Neuronal stem cell (in vitro differentiated cells): Measurements from ENCODE around the gene ZG16.

Experiments used
- DNase-seq: peaks from one replicate; pipeline ENCODE4 v3.0.0-alpha.2; 2013; ENCODE audit warnings: low spot score
- H2AFZ ChIP-seq: one replicate; pipeline ENCODE4 v1.6.1; 2013; ENCODE audit warnings: mild to moderate bottlenecking, low read length, inconsistent platforms
- H2AK5ac ChIP-seq: 2 replicates; pipeline ENCODE4 v1.6.1; 2013; ENCODE audit warnings: low read depth, mild to moderate bottlenecking, inconsistent platforms, low read length, moderate library complexity, mixed read lengths
- H2BK120ac ChIP-seq: 2 replicates; pipeline ENCODE4 v1.6.1; 2013; ENCODE audit warnings: low read depth, mild to moderate bottlenecking, inconsistent platforms, low read length, moderate library complexity, mixed read lengths
- H2BK12ac ChIP-seq: one replicate; pipeline ENCODE4 v1.6.1; 2013; ENCODE audit warnings: low read length, inconsistent platforms
- H2BK15ac ChIP-seq: 2 replicates; pipeline ENCODE4 v1.6.1; 2013; ENCODE audit warnings: mild to moderate bottlenecking, low read length, inconsistent platforms, mixed read lengths
- H2BK5ac ChIP-seq: one replicate; pipeline ENCODE4 v1.6.1; 2013; ENCODE audit warnings: inconsistent platforms, mild to moderate bottlenecking, low read length, moderate library complexity
- H3K14ac ChIP-seq: one replicate; pipeline ENCODE4 v1.6.1; 2013; ENCODE audit warnings: low read length, inconsistent platforms
- H3K18ac ChIP-seq: 2 replicates; pipeline ENCODE4 v1.6.1; 2013; ENCODE audit warnings: low read length, inconsistent platforms
- H3K23ac ChIP-seq: 2 replicates; pipeline ENCODE4 v1.6.1; 2013; ENCODE audit warnings: low read depth, mild to moderate bottlenecking, mixed read lengths, low read length, inconsistent platforms; ENCODE audit not compliant: poor library complexity
- H3K27ac ChIP-seq: replicated peaks from 3 replicates; pipeline ENCODE4 v1.5.1; 2013; ENCODE audit warnings: low read length, inconsistent platforms
- H3K27me3 ChIP-seq, 3 experiments: 2 replicates each; pipeline ENCODE4 v1.6.1; 2013; ENCODE audit warnings: low read length in 3 of 3, mild to moderate bottlenecking in 2 of 3, inconsistent platforms in 1 of 3, low read depth in 1 of 3, mixed read lengths in 1 of 3, moderate library complexity in 1 of 3; ENCODE audit not compliant: control insufficient read depth in 3 of 3, insufficient read depth in 3 of 3
- H3K36me3 ChIP-seq, 2 donors: replicated peaks in 1 of 2; 2 replicates each; pipeline ENCODE4 v1.6.1; 2013; ENCODE audit warnings: low read length in 2 of 2; ENCODE audit not compliant: control insufficient read depth in 2 of 2, insufficient read depth in 2 of 2
- H3K4ac ChIP-seq: 2 replicates; pipeline ENCODE4 v1.6.1; 2013; ENCODE audit warnings: inconsistent platforms, mild to moderate bottlenecking, low read length, moderate library complexity
- H3K4me1 ChIP-seq, 2 donors: 1 replicate in 1 of 2; 2 replicates in 1 of 2; pipeline ENCODE4 v1.6.1; 2013; ENCODE audit warnings: low read length in 2 of 2, low read depth in 1 of 2; ENCODE audit not compliant: control insufficient read depth in 2 of 2, insufficient read depth in 1 of 2
- H3K4me2 ChIP-seq: one replicate; pipeline ENCODE4 v1.6.1; 2013; ENCODE audit warnings: mild to moderate bottlenecking, low read length, inconsistent platforms; ENCODE audit not compliant: insufficient read depth, poor library complexity, severe bottlenecking
- H3K4me3 ChIP-seq, 2 donors: 2 replicates each; pipeline ENCODE4 v1.5.1; 2013; ENCODE audit warnings: low read length in 2 of 2, mild to moderate bottlenecking in 2 of 2, inconsistent platforms in 1 of 2, moderate library complexity in 1 of 2
- H3K79me1 ChIP-seq: one replicate; pipeline ENCODE4 v1.6.1; 2013; ENCODE audit warnings: low read depth, mild to moderate bottlenecking, inconsistent platforms, low read length, moderate library complexity
- H3K9ac ChIP-seq: one replicate; pipeline ENCODE4 v1.6.1; 2013; ENCODE audit warnings: mild to moderate bottlenecking, low read depth, low read length, inconsistent platforms; ENCODE audit not compliant: poor library complexity
- H3K9me3 ChIP-seq, 2 donors: replicated peaks in 1 of 2; 2 replicates each; pipeline versions ENCODE3 to v1.6.1; 2013; ENCODE audit warnings: low read length in 2 of 2, mild to moderate bottlenecking in 2 of 2, inconsistent platforms in 1 of 2, low read depth in 1 of 2, mixed read lengths in 1 of 2, moderate library complexity in 1 of 2; ENCODE audit not compliant: control insufficient read depth in 2 of 2, insufficient read depth in 1 of 2
- H4K8ac ChIP-seq: one replicate; pipeline ENCODE4 v1.6.1; 2013; ENCODE audit warnings: low read depth, mild to moderate bottlenecking, inconsistent platforms, low read length, moderate library complexity
- H4K91ac ChIP-seq: one replicate; pipeline ENCODE4 v1.6.1; 2013; ENCODE audit warnings: low read length, low read depth, mild to moderate bottlenecking, inconsistent platforms; ENCODE audit not compliant: poor library complexity
- WGBS, 2 donors: extraction: QIAGEN DNeasy Blood & Tissue Kit; methylation state at CpG; one replicate each; pipeline ENCODE4 v1.1.7; 2013; ENCODE audit warnings: missing lambda C conversion rate in 2 of 2, mixed read lengths in 1 of 2; ENCODE audit not compliant: insufficient read length in 2 of 2, insufficient replicate concordance in 1 of 2; ENCODE audit errors: extremely low coverage in 2 of 2; 5-methylcytosine and 5-hydroxymethylcytosine counted together

ZG16 gene

DNA sequence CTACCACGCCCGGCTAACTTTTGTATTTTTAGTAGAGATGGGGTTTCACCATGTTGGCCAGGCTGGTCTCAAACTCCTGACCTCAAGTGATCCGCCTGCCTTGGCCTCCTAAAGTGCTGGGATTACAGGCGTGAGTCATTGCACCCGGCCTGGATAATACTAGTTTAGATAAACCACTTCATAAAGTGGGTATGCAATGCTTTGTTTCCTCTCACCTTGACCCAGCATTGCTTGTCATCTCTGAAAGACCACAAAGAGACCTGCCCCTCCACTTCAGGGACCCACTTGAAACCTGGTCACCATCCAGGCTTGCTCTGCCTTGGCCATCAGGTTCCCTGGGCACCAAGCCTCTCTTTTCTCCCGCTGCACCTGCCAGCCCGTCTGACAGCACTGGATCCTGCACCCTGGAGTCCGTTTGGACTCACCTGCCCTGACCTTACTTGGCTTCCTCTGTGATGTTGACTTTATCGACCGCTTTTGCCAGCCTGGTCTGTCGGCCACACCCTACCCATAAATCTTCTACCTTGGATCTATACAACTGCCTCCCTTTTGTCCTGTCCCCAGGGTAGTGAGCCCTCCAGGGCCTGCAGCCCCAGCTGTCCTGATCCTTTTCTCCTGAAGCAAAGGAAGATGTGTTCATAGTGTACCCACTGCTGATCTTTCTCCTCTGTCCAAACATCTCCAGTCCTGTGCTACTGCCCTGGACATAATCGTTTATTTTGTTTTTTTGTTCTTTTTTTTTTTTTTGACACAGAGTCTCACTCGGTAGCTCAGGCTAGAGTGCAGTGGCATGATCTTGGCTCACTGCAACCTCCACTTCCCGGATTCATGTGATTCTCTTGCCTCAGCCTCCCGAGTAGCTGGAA lies 12.7 kb upstream of the ZG16 start:
- DNase-seq = no peak
- no peak overlapping the region for H2BK5ac ChIP-seq
- no peak overlapping the region for H2BK12ac ChIP-seq
- WGBS, 2 donors = no CpG with 5 or more reads among the region's 15 CpGs
- no peak overlapping the region for H2AFZ ChIP-seq
- H3K36me3 ChIP-seq = no peaks in the 10 kb centered on the region
- no peak overlapping the region for H3K23ac ChIP-seq
- H3K9ac ChIP-seq = no peak overlapping the region
- H3K79me1 ChIP-seq = no peaks in the 10 kb centered on the region
- H3K18ac ChIP-seq = peak overlapping the region; percentile 38
- no peak overlapping the region for H3K4ac ChIP-seq
- H4K8ac ChIP-seq = no peak overlapping the region
- H3K4me2 ChIP-seq = no peak overlapping the region
- H3K14ac ChIP-seq = no peak overlapping the region
- no peaks in the 10 kb centered on the region for H3K4me1 ChIP-seq
- H2AK5ac ChIP-seq = no peak overlapping the region
- no peak overlapping the region for H4K91ac ChIP-seq
- H3K9me3 ChIP-seq = no peaks in the 10 kb centered on the region
- peak overlapping the region; percentile 93 for H2BK15ac ChIP-seq
- peaks cover 0 to 7% (median 0%) of the 10 kb centered on the region in 3 experiments for H3K27me3 ChIP-seq
- no peak overlapping the region for H2BK120ac ChIP-seq
- H3K4me3 ChIP-seq = no peak overlapping the region
- H3K27ac ChIP-seq = no peak overlapping the region

DNA sequence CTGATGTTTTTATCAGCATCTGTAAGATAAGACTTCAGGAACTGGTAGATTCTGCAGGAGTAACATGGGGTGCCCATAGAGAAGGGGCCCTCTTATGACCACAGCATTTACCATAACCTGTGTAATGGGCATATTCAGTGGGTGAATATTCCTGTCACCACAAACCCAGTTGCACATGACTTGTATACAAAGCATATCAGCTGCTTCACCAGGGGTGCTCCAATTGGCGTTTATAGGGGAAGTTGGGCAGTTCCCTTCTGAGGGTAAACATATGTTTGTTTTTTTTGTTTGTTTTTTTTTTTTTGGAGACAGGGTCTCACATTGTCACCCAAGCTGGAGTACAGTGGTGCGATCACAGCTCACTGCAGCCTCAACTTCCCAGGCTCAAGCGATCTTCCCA lies 11.5 kb upstream of the ZG16 start:
- no peak overlapping the region for H2BK15ac ChIP-seq
- H3K4me2 ChIP-seq = no peak overlapping the region
- H2AFZ ChIP-seq = no peak overlapping the region
- no peaks in the 10 kb centered on the region for H3K9me3 ChIP-seq
- H2BK12ac ChIP-seq = no peak overlapping the region
- no peak overlapping the region for H3K18ac ChIP-seq
- H3K9ac ChIP-seq = no peak overlapping the region
- H3K27me3 ChIP-seq = peaks cover 0 to 9% (median 0%) of the 10 kb centered on the region in 3 experiments
- no peak overlapping the region for H2BK5ac ChIP-seq
- no peak overlapping the region for H3K27ac ChIP-seq
- no peak overlapping the region for H3K4ac ChIP-seq
- H3K14ac ChIP-seq = no peak overlapping the region
- no peaks in the 10 kb centered on the region for H3K79me1 ChIP-seq
- no peak overlapping the region for H2BK120ac ChIP-seq
- WGBS, 2 donors = no CpG with 5 or more reads among the region's 3 CpGs
- H3K36me3 ChIP-seq = no peaks in the 10 kb centered on the region
- no peak overlapping the region for H4K8ac ChIP-seq
- no peak overlapping the region for H3K23ac ChIP-seq
- DNase-seq = no peak
- no peak overlapping the region for H4K91ac ChIP-seq
- no peaks in the 10 kb centered on the region for H3K4me1 ChIP-seq
- H2AK5ac ChIP-seq = no peak overlapping the region
- no peak overlapping the region for H3K4me3 ChIP-seq

DNA sequence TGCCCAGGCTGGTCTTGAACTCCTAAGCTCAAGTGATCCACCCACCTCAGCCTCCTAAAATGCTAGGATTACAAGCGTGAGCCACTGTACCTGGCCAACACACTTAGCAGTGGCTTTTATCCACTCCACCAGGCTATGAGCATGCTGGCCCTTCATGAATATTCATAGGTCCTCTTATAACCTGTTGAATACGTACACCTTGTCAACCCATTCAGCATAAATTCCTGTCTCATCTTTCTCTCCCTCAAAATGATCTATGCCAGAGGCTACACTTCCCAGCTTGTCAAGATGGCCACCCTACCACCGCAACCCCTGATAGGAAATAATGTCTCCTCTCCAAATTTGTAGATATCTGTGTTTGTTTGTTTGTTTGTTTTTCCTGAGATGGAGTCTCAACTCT lies 11.0 kb upstream of the ZG16 start:
- Histone ChIP-seq H2BK12ac (no peak overlapping the region), H3K18ac (no peak overlapping the region), H2BK120ac (no peak overlapping the region), H3K4ac (no peak overlapping the region), H3K9me3 (no peaks in the 10 kb centered on the region), H3K36me3 (no peaks in the 10 kb centered on the region), H4K8ac (no peak overlapping the region), H2BK5ac (no peak overlapping the region), H3K23ac (no peak overlapping the region), H3K27me3 (peaks cover 0 to 9% (median 0%) of the 10 kb centered on the region in 3 experiments), H3K14ac (no peak overlapping the region), H4K91ac (no peak overlapping the region), H2AFZ (no peak overlapping the region), H2BK15ac (no peak overlapping the region), H2AK5ac (no peak overlapping the region), H3K27ac (no peak overlapping the region), H3K79me1 (no peaks in the 10 kb centered on the region), H3K4me1 (no peaks in the 10 kb centered on the region), H3K4me2 (no peak overlapping the region), H3K4me3 (no peak overlapping the region), H3K9ac (no peak overlapping the region)
- WGBS, 2 donors = no CpG with 5 or more reads among the region's 3 CpGs
- no peak for DNase-seq

DNA sequence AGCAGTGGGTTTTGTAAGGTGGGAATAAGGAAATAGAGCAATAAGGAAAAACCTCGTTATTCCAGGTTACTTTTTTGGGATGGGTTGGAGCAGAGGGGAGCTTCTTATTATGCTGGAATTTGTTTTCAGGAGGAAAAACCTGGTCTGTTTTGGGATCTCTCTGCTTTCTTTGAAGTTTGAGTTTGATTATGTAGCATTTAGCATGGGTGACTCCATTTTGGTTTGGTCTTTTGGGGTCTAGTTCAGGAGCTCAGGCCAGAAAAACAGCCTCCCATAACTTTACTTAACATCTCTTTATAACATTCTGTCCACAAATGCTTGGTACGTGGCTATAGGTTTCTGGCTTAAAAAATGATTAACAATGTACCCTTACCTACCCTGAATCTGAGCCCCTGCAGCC lies 8.5 kb upstream of the ZG16 start:
- Histone ChIP-seq H4K8ac (no peak overlapping the region), H3K4ac (no peak overlapping the region), H2AFZ (no peak overlapping the region), H3K14ac (no peak overlapping the region), H3K9ac (no peak overlapping the region), H3K36me3 (no peaks in the 10 kb centered on the region), H3K4me3 (no peak overlapping the region), H3K27me3 (peaks cover 0 to 10% (median under 1%) of the 10 kb centered on the region in 3 experiments), H2BK15ac (no peak overlapping the region), H4K91ac (no peak overlapping the region), H3K4me2 (no peak overlapping the region), H3K18ac (no peak overlapping the region), H3K23ac (no peak overlapping the region), H2BK120ac (no peak overlapping the region), H3K9me3 (no peaks in the 10 kb centered on the region), H2AK5ac (no peak overlapping the region), H3K79me1 (no peaks in the 10 kb centered on the region), H2BK12ac (no peak overlapping the region), H2BK5ac (no peak overlapping the region), H3K27ac (no peak overlapping the region), H3K4me1 (no peaks in the 10 kb centered on the region)
- no peak for DNase-seq
- no CpG with 5 or more reads among the region's 2 CpGs for WGBS, 2 donors
